Transverse colon (tissue), 4 donors: Measurements from ENCODE around the gene ACTN4.

ENCODE experiments used
- CTCF ChIP-seq, 5 experiments: fragments of 200-600 bp in 3 of 5; fragments of 450-650 bp in 2 of 5; sonication (generic) in 3 of 5; IDR thresholded peaks; 1 replicate in 2 of 5; 2 replicates in 3 of 5; pipeline ENCODE4 v1.5.1; 2016 to 2017; ENCODE audit warnings: antibody characterized with exemption in 5 of 5, inconsistent platforms in 3 of 5, mild to moderate bottlenecking in 2 of 5, moderate library complexity in 1 of 5
- EP300 ChIP-seq: sonication (generic); formaldehyde crosslinking; IDR thresholded peaks from one replicate; pipeline ENCODE4 v1.6.1; 2017; ENCODE audit warnings: antibody characterized with exemption, low read depth
- POLR2A ChIP-seq: fragments of 450-650 bp; IDR thresholded peaks from one replicate; pipeline ENCODE4 v1.6.1; 2016; ENCODE audit warnings: antibody characterized with exemption, mild to moderate bottlenecking, moderate library complexity
- POLR2AphosphoS5 ChIP-seq, 3 donors: sonication (generic); formaldehyde crosslinking; IDR thresholded peaks; one replicate each; pipeline ENCODE4 v1.6.1; 2016; ENCODE audit warnings: antibody characterized with exemption in 3 of 3

GRCh38 chr19:38644719-38645118 is 2.7 kb upstream of the ACTN4 start:
- TF ChIP-seq POLR2AphosphoS5 (IDR thresholded peaks at IDR 0.05): peak; percentile 50 to 75 (median 59)
- TF ChIP-seq CTCF (IDR thresholded peaks at IDR 0.05): no peak
- no peak for TF ChIP-seq EP300
- TF ChIP-seq POLR2A: peak; percentile 65
